GM18526 (cell line): ENCODE results near the gene MUC20.

ENCODE experiments used
- POLR2A ChIP-seq: IDR thresholded peaks from 3 replicates; pipeline ENCODE4 v1.6.1; 2011; ENCODE audit not compliant: insufficient read length; ENCODE audit errors: extremely low read depth

Gene MUC20

GRCh38 chr3:195704433-195704999 is 16.3 kb upstream of the MUC20 start:
- TF ChIP-seq POLR2A: no peak

- TF ChIP-seq POLR2A: no peak
Measured at GRCh38 chr3:195705081-195705991, 15.4 kb upstream of the MUC20 start.

- TF ChIP-seq POLR2A: no peak
Measured at GRCh38 chr3:195708061-195708460, 12.7 kb upstream of the MUC20 start.

- no peak for TF ChIP-seq POLR2A
Measured at GRCh38 chr3:195708626-195709481, 11.9 kb upstream of the MUC20 start.

- no peak for TF ChIP-seq POLR2A
Measured at GRCh38 chr3:195709676-195710085, 11.1 kb upstream of the MUC20 start.

GRCh38 chr3:195711813-195712534 is 8.8 kb upstream of the MUC20 start:
- TF ChIP-seq POLR2A: no peak

- TF ChIP-seq POLR2A: no peak
Measured at GRCh38 chr3:195714380-195715011, 6.3 kb upstream of the MUC20 start.

GRCh38 chr3:195715134-195715533 is 5.6 kb upstream of the MUC20 start:
- TF ChIP-seq POLR2A: no peak

- no peak for TF ChIP-seq POLR2A
Measured at GRCh38 chr3:195715583-195716266, 5.1 kb upstream of the MUC20 start.

GRCh38 chr3:195717416-195717815 is 3.4 kb upstream of the MUC20 start:
- no peak for TF ChIP-seq POLR2A

- TF ChIP-seq POLR2A: no peak
Measured at GRCh38 chr3:195717852-195718476, 2.8 kb upstream of the MUC20 start.

GRCh38 chr3:195718477-195718984 is 2.2 kb upstream of the MUC20 start:
- no peak for TF ChIP-seq POLR2A

- TF ChIP-seq POLR2A: no peak
Measured at GRCh38 chr3:195727606-195728195, 6.9 kb downstream of the MUC20 start.
